Measurements from ENCODE around the gene IL20.
A peak's percentile ranks its signal among the peaks of the same experiment; 100 is the strongest.

IL20 gene

GRCh38 chr1:206903687-206904086 is 38.3 kb downstream of the IL20 start:
- no peak for DNase-seq (ENCODE audit: low spot score)

- DNase-seq (ENCODE audit: low spot score), result no peak
Measured at GRCh38 chr1:206904423-206905142, 39.2 kb downstream of the IL20 start.

- peak; percentile 79 for DNase-seq (ENCODE audit: low spot score)
Measured at GRCh38 chr1:206905295-206906164, 40.1 kb downstream of the IL20 start.

DNA sequence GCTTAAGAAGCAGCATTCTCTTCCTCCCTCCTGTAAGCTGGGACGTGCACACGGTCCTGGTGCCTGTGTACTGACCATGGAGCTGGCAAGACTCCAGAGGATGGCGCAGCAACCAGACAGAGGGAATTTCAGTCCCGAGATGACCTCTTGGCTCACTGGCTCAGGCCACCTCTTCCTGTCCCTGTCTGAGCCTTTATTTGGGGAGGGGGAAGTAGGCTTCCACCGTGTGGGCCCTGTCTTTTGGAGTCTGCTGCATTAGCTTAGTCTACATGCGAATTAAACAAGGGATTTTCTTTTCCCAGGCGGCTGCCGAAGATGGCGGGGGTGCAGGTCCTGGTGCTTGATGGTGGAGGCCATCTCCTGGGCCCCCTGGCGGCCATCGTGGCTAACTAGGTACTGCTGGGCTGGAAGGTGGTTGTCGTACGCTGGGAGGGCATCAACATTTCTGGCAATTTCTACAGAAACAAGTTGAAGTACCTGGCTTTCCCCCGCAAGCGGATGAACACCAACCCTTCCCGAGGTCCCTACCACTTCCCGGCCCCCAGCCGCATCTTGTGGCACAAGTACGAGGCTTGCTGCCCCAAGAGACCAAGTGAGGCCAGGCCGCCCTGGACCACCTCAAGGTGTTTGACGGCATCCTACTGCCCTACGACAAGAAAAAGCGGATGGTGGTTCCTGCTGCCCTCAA is 42.0 kb downstream of the IL20 start:
- no peak for DNase-seq (ENCODE audit: low spot score)

DNA sequence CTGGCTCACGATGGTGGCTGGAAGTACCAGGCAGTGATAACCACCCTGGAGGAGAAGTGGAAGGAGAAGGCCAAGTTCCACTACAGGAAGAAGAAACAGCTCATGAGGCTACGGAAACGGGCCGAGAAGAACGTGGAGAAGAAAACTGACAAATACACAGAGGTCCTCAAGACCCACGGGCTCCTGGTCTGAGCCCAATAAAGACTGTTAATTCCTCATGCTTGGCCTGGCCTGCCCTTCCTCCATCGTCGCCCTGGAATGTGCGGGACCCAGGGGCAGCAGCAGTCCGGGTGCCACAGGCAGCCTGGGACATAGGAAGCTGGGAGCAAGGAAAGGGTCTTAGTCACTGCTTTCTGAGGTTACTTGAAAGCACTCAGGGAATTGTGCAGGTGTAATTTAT is 42.6 kb downstream of the IL20 start:
- peak; percentile 50 for DNase-seq (ENCODE audit: low spot score)

- peak; percentile 80 for DNase-seq (ENCODE audit: low spot score)
Measured at GRCh38 chr1:206909161-206909882, 43.9 kb downstream of the IL20 start.

DNA sequence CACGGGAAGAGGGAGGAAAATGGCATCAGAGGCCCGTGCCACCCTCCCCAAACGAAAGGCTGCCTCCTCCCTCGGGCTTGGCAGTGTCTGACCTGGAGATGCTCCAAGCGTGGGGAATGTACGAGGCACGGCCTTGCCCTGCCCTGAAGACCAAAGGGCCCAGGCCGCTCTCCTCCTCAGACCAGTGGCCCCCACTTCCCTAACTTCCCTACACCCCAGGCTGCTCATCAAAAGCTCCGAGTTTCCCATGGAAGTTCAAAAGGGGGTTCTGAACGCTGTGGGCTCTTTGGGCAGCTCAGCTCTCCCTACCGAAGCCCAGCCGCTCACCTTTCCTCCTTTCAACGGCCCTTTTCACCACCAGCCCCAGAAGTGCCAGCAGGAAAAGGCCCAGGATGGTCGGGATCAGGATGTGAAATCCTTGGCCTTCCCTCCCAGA is 44.5 kb downstream of the IL20 start:
- DNase-seq (ENCODE audit: low spot score), result no peak

DNA sequence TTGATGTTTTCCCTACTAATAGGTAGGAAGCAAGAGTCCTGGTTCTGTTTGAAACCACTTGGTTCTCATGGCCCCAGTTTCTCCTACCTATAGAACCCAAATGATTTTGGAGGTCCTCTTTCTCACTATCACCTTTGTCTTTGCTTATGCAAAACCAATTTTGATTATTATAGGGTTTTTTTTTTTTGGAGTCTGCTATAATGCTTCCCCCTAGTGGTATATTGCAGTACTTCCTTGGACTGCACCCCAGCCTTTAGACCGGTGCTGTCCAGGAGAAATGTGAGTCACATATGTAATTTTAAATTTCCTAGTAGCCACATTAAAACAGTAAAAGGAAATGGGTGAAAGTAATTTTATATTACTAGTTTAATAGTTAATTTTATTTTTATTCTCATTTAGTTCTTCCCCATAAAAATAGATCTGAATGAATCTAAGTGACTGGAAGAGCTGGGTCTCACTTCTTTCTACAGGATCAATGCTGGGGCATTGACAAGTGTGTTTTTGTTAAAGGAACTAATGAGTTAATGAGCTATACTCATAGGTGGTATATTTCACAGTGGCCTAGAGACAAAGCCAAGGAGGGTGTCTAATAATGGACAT is 45.7 kb downstream of the IL20 start:
- DNase-seq (ENCODE audit: low spot score), result peak; percentile 57

DNA sequence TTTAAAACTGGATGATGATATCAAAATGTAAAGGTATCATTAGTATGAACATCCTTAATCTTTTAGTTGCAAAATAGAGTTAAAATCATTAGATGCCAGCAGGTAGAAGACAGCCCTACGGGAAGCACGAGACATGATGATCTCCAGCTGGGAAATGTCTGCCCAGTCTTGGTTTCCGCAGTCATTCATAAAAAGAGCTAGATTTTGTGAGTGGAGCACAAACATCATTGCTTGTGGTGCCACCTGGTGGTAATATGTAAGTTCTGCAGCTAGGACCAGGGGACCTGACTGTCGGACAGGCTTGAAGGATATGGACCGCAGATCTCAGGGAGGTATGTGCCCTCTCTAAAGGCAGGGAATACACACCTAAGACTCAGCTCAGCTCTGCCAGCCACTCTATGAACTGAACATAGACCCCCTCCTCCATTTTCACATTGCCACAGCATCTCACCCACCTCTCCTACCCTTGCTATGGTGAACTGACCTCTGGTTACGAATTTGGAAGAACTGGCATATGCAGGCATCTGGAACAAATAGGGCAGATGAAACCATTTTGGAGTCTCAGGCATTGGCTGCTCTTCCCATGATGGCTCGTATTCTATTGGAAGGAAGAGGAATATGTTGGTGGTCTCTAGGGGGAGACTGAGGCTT is 47.1 kb downstream of the IL20 start:
- DNase-seq (ENCODE audit: low spot score), result peak; percentile 74

GRCh38 chr1:206913766-206914537 is 48.5 kb downstream of the IL20 start:
- DNase-seq (ENCODE audit: low spot score), result no peak

- DNase-seq (ENCODE audit: low spot score), result no peak
Measured at GRCh38 chr1:206915030-206915735, 49.8 kb downstream of the IL20 start.

DNA sequence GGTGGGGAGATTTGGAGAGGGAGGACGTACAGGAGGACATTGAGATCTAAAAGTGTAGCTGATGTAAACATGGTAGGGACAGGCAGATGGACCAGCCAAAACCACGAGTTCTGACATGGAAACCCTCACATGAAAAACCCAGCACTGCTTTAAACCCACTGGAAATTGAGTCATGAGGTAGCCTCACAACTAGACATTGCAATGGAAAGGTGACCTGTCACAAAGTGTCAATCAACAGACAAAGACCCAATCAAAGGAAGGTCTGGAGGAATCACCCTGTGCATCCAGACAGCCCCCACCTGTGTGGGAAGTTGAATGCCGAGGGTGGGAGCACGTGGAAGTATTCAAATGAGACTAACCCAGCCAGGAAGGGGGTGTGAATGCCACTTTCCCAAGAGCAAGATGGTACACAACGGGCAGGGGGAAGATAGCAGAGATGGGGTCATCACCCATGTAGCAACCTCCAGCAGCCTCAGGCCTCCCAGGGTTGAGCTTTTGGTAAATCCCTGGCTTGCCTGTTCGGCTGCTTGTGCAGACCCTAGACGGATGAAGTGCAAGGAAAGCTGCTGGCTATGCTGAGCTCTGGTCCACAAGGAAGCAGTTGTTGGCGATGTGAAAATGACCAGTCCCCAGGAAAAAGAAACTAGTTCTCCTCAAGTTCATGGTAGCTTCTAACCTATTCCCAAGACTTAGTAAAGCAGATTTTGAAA is 50.7 kb downstream of the IL20 start:
- DNase-seq (ENCODE audit: low spot score), result no peak

DNA sequence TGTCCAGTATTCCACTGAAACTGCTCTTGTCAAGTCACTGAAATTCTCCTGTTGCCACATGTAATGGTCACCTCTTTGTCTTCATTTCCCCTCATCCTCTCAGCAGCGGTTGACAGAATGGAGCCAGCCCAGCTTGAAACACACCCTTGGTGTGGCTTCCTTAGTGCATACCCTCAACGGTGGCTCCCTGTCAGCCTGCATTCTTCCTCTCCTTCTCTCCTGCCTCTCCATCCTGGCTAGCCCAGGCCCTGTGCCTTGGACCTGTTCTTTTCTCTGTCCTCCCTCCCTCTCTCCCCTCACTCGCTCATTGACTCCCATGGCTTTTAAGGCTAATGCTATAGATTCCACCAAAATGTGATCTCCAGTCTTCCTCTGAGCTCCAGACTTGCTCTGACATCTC is 52.7 kb downstream of the IL20 start:
- DNase-seq (ENCODE audit: low spot score), result no peak
